ENCODE data around the gene MRPL10.

Gene MRPL10

GRCh38 chr17:47831003-47831933, at the start of gene MRPL10, which contains the start of gene LRRC46:
MRPL10 (minus strand) TSS chr17:47831541; CDS start chr17:47831511, 30 bp downstream.
LRRC46 (plus strand) TSS chr17:47831670; CDS start chr17:47831990, 320 bp downstream.
- DNase-seq (ENCODE audit: low read depth), result peak; percentile 92

GRCh38 chr17:47879776-47880454, 48.6 kb upstream of the MRPL10 start:
- DNase-seq (ENCODE audit: low read depth), result no peak

- DNase-seq (ENCODE audit: low read depth), result peak; percentile 62
Measured at GRCh38 chr17:47879028-47879585, 47.8 kb upstream of the MRPL10 start.

- DNase-seq (ENCODE audit: low read depth), result no peak
Measured at GRCh38 chr17:47878203-47879027, 47.1 kb upstream of the MRPL10 start.

GRCh38 chr17:47877368-47878034, 46.2 kb upstream of the MRPL10 start:
- no peak for DNase-seq (ENCODE audit: low read depth)

GRCh38 chr17:47875011-47875985, 44.0 kb upstream of the MRPL10 start:
- no peak for DNase-seq (ENCODE audit: low read depth)

DNA sequence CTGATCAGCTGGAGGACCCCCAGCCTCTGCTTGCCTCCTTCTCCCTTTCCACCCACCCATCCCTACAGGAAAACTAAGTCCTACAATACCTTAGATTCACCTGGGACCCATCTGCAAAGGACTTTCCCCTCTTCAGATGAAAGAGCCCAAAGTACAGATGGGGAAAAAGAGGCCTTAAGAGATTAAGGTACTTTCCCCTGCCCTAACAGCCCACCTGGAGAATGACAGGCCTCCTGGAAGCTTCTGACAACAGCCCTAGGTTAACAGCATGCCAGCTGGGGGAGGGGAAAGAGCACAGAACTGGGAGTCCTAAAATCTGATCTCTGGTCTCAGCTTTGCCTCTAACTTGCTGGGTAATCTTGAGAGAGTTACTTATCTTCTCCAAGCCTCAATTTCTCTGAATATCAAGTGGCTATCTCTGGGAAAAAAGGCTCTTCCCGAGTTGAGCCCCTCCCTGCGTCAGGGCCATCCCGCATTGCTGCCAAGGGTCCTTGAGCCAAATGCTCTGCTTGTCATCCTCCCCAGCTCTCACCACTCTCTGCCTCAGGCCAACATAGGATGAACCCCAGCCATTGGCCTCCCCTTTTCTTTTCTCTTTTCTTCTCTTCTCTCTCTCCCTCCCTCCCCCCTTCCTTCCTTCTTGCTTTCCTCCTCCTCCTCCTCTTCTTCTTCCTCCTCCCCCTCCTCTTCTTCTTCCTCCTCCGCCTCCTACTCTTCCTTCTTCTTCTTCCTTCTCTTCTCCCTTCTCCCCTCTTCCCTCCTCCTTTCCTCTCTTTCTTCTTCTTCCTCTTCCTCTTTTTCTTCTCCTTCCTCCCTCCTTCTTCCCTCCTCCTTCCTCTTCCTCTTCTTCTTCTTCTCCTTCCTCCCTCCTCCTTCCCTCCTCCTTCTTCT, 42.1 kb upstream of the MRPL10 start:
- no peak for DNase-seq (ENCODE audit: low read depth)

GRCh38 chr17:47872651-47873161, 41.4 kb upstream of the MRPL10 start:
- no peak for DNase-seq (ENCODE audit: low read depth)

GRCh38 chr17:47872019-47872650, 40.8 kb upstream of the MRPL10 start:
- DNase-seq (ENCODE audit: low read depth), result no peak

DNA sequence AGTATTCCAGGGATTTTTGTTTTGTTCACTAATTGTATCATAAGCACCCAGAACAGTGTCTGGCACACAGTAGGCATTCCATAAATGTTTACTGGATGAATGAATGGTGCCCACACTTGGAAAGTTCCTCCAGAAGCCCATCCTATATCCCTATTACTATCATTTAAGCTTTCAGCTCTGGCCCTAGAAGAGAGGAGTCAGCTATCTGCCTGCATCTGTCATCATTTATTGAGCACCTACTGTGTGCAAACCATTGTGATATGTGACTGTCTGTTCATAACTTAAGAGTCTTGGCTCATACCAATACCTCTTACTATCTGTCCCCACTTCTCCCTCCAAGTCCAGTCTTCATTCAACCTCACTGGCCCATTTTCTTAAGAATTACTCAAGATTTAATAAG, 39.7 kb upstream of the MRPL10 start:
- DNase-seq (ENCODE audit: low read depth), result no peak

- DNase-seq (ENCODE audit: low read depth), result no peak
Measured at GRCh38 chr17:47870056-47870455, 38.7 kb upstream of the MRPL10 start.

DNA sequence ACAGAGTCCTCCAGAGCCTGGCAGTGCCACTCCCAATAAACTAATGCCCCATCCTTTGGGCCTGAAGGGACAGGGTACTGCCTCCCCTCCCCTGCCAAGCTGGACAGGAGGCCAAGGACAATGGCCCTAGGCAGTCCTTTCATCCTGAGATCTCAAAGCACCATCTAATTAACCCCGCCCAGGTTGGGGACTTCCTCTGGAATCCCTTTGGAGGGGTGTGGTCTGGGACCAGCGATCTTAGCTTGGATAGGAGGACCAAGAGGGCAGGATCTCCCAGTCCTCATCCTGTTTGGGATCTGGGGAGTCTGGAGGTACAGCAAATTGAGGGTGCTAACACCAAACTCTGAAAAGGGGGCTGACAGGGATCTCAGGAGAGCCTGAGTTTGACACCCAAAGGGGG, 37.8 kb upstream of the MRPL10 start:
- DNase-seq (ENCODE audit: low read depth), result no peak

DNA sequence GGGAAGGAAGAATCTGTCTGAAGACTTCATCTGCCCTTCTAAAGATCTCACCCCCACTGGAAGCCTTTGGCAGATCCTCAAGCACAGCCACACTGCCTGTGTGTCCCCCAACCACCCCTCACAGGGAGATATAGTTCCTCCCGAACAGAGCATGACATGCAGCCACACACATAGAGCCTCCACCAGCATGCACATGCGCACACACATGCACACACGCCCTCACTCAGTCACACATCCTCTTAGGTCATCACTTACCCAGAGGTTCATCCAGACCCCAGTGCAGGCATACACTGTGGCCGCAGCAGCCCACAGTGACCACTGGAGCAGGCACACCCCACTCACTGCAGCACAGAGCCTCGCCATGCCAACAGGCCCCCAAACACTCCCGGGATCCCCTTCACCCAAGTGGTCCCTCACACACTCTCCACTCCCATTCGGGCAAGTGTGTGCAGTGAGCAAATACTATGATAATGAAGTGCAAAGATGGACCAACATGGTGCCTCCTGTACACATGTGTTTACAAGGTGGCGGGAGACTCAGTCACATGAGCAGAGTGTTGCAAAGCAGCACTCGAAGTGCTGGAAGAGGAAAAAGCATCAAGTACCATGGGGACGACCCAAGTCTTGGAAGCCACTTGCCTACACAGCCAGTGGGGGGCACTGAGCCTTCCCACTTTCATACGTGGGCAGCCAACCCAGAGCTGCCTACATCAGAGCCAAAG, 36.6 kb upstream of the MRPL10 start:
- DNase-seq (ENCODE audit: low read depth), result no peak

DNA sequence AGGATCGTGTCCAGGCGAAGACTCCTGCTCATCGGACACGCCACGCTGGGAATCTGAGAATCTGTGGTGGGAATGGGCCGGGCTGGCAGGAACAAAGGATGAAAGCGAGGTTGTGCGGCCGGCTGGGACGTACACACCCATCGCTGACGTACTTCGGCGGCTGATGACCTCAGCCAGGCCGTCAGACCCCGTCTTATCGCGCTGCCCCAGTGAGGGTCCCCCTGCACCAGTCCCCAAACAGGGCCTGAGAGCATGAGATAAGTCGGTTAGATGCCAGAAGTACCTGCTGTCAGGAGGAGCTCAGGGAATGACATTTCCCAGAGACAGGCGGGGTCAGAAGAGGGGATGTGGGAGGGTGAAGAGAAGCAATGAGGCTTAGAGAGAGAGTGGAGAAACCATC, 35.6 kb upstream of the MRPL10 start:
- no peak for DNase-seq (ENCODE audit: low read depth)

DNA sequence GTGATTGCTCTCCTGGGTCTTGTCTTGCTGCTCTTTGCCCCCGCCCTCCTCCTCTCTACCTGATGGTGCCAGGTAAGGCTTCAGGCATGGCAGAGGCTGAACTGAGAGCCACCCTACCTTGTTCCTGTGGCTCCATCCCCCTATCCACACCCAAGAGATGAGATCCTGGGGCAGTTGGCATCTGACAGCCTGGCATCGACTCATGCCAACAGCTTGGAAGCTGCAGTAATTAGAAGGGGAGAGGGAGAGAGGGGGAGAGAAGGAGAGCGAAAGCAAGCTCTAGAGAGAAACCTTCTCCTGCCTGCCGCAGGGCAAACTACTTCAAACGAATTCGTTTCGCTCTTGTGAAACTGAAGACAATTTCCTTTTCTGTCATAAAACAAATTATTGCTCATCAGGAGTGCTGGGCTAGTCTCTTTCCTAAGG, 33.5 kb upstream of the MRPL10 start:
- DNase-seq (ENCODE audit: low read depth), result no peak

DNA sequence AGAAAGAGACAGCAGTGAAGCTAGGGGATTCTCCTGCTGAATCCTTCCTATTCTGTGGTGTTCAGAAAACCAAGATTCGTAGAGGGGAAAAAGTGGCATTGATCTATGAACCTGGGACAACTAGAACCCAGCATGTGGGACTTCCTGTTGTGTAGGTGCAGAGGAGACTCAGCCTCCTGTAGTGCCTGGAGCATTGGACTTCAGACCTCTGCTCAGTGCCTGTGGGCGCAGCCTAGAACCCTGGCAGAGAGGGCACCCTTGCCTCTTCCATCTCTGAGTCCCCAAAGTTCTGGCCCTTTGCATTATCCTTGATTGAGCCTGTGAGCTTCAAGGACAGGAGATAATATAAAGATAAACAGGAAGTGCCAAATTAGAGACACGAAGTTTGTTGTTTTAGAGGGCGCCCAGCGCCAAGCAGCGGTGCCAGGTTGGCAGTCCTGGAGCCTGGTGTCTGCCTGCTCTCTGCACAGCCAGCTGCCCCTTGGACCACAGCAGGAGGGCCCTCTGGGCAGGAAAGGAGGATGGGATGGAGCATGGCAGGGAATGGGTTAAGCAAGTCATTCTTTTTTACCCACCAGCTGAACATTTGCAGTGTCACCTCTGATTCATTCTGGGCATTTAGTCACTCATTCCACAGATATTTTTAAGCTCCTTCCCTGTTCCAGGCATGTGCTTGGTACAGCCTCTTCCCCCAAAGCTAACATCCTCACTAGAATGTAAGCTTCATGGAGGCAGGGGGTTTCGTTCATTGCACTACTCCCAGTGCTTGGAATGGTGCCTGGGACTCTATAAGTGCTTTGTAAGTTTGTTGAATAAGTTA, 31.5 kb upstream of the MRPL10 start:
- DNase-seq (ENCODE audit: low read depth), result peak; percentile 74

DNA sequence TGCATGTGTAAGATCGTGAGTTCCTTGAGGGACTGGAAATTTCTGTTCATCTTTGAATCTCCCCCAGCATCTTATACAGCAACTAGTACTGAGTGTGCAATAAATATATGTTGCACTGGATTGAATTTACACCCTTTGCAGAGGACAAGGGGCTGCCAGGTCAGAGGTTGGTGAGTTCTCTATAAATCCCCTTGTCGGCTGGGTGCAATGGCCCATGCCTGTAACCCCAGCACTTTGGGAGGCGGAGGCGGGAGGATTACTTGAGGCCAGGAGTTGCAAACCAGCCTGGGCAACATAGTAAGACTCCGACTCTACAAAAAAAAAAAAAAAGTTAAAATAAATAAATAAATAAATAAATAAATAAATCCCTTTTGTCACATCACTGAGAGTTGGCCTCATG, 29.0 kb upstream of the MRPL10 start:
- DNase-seq (ENCODE audit: low read depth), result no peak

Measured in iris pigment epithelial cell (primary cell).